CD4-positive, alpha-beta T cell treated with Interleukin-10 for 1 hour (primary cell): ENCODE data around the gene TMEM154.

Experiments used
- DNase-seq: peaks from one replicate; pipeline ENCODE4 v3.0.0-alpha.2; 2020

TMEM154 gene, protein sequence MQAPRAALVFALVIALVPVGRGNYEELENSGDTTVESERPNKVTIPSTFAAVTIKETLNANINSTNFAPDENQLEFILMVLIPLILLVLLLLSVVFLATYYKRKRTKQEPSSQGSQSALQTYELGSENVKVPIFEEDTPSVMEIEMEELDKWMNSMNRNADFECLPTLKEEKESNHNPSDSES

DNA sequence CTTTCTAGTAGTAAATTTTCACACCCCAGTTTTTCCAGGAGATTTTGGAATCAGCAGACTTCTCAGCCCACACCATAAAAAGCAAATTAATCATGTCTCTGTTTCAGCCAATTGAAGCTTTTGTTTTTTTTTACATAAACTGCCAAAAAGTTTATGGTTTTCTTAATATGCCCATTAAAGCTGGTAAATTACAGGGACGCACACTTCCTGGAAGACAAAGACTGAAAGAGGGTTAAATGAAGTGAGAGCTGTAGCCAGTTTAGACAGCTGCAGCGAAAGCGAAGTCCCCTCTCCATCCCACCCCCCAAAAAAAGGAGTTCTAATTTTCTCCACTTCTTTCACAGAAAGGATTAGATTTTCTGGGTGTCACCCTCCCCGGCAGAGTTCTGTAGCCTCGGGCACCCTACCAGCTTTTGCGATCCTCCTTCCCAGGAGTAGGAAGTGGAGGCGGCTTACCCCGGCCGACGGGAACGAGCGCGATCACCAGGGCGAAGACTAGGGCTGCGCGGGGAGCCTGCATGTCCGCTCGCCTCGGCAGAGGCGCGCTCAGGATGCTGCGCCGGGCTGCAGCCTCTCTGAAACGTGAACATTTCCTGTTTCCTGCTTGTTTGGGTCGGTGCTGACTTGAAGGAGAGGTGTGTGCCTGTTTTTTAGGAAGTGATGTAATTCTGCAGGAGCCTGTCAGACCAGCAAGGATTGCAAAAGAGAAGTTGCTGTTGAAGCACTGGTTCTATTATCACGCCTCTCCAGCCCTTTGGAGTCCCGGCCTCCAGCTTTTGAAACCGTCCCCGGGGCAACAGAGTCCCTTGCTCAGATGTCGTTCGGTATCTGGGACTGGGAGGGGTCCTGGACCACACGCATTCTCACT, at the start of gene TMEM154:
Gene TMEM154 (minus strand): TSS at position 584 of the 868 bp plus-strand sequence. CDS start 64 bp downstream, at position 520.
- peak; percentile 80 for DNase-seq

DNA sequence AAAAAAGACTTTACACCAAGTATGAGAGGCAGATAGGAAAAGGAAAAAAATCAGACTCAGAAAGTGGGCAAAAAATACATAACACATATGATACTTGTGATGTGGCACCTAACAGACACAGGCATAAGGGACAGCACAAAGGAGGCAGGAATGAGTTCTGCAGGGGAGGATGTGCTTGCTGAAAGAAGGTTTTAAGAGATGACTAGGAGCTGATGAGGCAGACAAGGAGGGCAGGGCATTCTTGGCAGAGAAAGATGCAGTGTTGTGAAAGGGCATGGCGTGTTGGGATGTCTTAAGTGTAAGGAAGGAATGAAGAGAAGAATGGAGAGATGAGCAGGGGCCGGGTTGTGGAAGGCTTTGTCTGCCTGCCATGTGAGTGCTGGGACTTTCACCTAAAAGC, 49.7 kb upstream of the TMEM154 start:
- DNase-seq = no peak

DNA sequence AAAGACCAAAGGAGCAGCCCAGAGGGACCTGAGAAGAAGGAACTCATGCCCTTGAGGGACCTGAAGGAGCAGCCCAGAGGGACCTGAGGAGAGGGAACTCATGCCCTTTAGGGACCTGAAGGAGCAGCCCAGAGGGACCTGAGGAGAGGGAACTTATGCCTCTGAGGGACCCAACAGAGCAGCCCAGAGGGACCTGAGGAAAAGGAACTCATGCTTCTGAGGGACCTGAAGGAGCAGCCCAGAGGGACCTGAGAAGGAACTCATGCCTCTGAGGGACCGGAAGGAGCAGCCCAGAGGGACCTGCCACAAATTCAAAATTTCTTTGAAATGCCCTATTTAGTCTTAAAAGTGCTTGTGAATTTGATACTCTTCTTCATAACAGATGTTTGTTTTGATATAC, 48.5 kb upstream of the TMEM154 start:
- no peak for DNase-seq

DNA sequence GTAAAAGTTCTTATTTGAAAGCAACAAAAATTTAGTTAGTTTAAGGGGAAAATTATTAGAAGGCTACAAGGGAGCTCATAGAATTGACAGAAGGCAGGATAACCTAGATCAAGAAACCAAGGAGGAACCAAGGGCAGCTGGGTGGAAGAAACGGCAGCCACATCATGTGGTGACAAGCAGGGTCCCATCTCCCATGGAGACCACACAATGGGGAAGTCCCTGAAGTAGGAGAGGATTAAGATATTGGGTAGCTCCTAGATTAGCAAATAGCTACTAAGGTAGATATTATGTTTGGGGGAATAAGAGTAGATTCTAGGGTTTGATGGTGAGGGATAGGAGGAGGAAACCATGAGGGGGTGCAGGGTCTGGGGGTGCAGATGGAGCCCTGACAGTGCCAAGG, 48.0 kb upstream of the TMEM154 start:
- no peak for DNase-seq

DNA sequence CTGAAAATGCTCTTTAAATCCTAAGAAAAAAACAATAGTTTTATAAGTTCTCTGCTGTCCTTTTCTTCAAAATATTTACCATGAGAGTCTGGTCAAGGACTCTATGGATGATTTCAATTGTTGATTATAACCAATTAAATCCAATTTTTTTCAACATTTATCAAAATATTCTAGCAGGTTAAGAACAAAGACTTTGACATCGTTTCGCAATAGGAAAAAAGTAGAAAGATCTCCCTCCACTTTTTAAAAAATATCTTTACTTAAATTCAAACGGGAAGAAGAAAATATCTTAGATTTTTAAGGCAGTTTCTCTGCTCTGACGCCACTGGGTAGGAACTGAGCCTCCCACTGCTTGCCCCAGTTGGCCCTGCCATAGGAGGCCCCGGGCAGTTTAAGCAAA, 44.7 kb upstream of the TMEM154 start:
- no peak for DNase-seq

DNA sequence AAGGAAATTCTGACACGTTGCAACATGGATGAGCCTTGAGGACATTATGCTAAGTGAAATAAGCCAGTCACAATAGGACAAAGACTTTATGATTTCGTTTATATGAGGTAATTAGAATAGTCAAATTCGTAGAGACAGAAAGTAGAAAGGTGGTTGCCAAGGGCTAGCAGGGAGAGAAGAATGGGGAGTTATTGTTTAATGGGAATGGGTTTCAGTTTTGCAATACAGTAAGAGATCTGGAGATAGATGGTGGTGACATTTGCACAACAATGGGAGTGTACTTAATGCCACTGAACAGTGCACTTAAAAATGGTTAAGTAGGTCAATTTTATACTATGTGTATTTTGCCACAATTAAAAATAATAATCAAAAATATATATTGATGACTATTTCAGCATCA, 43.4 kb upstream of the TMEM154 start:
- DNase-seq = no peak

DNA sequence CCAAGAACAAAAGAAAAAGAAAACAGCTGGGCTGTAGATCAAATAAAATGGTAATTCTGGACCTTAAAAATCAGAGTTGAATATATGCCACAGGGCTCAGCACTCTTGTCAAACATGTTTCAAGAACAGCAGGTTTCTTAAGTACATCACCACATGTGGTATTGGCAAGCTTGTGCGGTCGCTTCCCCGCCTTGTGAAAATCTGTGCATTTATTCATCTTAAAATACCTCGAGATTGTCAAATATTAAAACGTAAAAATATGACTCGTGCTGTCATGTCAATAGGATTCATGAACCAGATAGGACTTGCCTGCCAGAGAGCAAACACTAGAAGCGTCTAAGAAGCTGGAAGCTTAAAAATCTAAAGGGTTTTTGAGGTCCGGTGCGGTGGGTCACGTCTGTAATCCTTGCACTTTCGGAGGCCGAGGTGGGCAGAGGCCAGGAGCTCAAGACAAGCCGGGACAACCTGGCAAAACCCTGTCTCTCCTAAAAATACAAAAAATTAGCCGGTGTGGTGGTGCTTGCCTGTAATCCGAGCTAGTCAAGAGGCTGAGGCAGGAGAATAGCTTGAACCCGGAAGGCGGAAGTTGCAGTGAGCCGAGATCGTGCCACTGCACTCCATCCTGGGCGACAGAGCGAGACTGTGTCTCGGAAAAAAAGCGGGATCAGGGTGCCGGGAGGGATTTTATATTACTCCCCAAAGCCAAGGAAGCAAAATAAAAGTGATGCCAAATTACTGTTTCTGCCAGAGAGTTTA, 40.2 kb upstream of the TMEM154 start:
- no peak for DNase-seq

DNA sequence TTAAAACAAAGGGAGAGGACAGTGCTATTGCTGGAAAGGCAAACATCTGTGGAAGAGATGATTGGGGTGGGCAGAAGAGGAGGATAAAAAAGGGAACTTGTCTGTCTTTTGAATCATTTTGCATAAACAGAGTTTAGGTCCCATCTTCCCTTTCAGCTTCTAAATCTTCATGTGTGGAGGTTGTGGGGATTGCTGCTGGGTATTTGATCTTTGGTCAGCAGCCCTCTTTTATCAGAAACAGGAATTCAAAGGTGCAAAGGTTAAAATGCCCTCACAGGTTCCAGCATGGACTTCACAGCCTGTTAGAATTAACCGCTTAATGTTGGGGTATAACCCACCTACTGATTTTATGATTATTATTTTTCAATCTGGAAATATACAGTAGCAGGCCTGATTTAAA, 39.5 kb upstream of the TMEM154 start:
- DNase-seq = no peak

DNA sequence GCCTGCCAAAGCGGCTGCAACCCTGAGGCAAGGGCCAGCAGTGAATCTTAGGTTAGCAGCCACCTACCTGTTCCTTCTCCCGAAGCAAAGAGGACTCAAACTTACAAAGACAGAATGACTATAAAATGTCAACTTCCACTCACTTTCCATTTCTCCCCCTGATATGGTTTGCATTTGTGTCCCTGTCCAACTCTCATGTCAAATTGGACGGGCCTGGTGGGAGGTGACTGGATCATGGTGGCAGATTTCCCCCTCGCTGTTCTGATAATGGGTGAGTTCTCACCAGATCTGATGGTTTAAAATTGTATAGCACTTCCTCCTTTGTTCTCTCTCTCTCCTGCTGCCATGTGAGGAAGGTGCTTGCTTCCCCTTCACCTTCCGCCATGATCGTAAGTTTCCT, 35.3 kb upstream of the TMEM154 start:
- no peak for DNase-seq

DNA sequence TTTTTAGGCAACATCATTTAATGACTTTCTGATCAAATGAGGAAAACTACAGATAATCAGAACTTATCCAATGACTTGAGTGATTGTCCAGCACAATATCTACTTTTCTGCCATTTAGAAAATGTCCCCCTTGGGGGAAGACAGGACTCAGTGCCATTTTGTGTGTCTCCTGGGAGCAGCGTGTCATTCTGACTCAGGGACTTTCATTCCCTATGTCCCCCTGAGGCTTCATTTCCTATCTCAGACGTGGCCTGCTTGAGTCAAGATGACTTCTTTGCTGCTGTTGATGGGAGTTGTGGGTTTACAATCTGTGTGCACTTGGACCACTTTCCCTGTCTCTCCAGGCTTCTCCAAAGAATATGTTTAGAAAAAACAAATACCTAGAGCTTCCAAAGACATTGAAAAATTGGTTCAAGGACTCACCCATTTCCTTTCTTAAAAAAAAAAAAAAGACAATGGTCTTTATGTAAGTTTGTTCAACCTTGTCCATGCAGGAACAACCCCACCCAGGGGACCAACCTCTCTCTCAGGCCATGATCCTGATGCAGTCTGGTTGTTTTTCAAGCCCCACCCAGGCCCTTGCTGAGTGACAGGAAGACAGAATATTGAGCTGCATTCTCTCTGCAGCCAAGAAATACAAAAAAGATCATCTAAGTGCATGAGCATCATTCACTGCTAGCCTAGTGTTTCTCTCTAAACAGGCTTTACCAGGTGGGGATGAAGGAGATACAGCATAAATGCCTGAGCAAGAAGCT, 34.3 kb upstream of the TMEM154 start:
- no peak for DNase-seq

DNA sequence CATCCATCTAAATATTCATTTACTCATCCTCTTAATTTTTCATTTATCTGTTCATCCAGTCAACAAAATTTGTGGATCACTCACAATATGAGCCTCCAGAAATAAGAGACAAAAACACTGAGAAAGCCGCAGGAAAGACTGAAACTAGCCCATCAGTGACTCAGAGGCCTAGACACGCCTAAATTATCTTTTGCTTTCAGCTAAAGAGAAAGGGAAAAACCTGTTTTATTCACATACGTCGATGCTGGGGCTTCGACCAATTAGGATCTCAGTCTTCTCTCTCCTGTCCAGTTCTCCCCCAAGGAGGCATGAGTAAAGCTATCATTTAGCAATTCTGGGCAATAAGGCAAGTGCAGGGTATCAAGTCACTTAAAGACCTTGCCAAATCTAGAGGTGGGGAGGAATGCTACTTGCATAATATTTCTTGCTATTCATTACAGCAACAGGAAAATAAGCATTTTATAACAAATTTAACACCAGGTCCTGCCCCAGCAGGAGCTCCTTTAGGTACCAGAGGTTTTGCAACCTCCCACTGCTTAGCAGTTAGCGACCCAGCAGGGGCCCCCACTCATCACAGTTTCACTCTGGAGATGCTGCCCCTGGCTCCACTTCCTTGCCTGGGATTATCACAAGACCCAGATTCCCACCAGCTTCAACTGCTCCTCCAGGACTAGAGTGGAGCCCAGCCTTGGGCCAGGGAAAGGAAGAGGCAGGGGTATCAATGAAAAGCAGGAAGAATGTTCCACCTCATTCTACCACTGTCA, 30.1 kb upstream of the TMEM154 start:
- DNase-seq = no peak

DNA sequence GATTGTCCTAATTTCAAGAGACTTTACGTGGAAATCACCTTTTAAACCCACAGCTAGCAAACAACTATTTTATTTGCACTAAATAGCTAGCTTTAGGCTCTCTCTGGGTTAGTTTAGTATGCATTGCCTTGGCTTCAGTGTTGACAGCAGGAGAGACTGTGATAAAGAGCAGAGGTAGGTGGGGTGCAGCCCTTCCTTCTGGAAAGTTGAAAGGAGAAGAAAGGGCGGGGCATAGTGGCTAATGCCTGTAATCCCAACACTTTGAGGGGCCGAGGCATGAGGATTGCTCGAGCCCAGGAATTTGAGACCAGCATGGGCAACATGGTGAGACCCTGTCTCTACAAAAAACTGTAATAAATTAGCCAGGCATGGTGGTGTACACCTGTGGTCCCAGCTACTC, 29.0 kb upstream of the TMEM154 start:
- no peak for DNase-seq

DNA sequence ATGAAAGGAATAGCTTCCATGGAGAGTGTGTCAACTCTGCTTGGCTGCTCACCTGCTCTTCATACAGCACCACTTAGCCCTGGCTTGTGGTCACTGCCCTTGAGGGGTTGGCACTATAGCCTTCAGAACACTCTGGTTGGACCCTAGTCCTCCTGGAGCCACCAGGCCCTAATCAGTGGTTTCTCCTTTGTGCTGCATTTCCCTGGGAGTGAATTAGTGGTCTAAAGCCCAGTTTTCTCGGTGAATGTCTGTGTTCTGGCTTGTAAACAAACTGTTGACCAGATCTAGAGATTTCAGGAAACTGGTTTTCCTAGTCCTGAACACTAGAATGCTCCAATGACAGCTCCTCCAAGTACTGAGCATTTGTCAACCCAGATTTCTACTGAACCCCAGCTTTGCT, 28.6 kb upstream of the TMEM154 start:
- no peak for DNase-seq

DNA sequence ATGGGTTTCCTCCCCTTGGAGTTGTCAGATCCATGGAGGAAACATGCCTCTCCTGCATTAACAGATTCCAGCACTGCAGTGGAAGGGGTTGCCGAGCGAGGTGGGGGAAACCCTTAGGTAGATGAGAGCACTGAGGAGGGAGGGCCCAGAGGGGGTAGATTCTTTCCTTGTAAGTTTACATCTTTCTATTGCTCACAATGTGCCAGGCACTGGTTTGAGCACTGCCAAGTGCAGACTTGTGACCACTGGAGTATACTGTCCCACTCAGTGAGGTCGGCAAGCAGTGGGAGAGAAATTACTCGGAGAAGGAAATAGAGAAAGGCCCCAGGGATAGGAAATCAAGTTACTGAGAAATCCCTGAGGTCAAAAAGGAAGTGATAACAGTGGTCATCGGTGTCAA, 27.8 kb upstream of the TMEM154 start:
- no peak for DNase-seq

DNA sequence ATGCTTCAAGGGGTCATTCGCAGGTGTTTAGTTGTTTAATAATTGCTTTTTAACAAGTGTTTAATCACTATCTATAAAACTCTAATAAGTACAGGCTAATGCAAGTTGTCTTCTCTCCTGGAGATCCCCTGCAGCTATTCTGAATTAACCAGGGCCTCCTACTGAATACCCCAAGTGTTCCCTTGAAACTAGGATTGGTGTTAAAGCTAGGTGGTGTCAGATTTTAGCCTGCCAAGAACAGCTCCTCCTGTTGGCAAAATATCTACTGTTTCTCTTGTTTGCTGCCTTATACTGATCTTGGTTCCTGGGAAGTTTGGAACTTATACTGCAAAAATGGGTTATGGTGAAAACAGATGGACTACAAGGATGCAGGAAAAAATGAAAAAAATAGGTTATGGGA, 26.1 kb upstream of the TMEM154 start:
- no peak for DNase-seq

DNA sequence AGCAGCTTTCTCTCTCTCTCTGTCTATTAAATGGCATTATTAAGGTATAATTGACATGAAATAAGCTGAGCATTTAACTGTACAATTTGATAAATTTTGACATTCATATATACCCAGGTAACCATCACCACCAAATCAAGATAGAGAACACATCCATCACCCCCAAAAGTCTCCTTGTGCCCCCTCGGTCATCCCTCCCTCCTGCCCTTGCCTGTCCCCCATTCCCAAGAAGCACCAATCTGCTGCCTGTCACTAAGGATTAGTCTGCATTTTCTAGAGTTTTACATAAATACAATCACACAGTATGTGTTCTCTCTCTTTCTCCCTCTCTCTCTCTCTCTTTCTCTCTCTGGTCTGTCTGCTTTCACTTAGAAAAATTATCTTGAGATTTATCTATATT, 25.0 kb upstream of the TMEM154 start:
- DNase-seq = no peak

DNA sequence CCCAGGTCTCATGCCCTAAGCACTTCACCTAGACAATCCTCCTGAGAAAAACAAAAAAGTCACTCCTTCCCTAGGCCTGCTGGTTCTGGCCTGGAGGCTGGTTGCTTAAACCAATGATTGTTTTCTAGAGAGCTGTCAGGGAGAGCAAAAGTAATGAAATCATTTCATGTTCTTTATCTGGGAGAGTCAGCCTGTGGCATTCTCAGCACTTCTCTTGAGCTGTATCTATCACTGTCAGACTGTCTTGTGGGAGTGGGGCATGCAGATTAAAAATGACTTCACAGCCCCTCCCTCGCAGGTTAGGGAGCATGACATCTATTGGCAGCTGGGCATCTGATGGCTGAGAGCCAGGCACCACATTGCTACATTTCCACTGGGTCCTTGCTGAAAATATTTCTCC, 20.4 kb upstream of the TMEM154 start:
- DNase-seq = no peak

DNA sequence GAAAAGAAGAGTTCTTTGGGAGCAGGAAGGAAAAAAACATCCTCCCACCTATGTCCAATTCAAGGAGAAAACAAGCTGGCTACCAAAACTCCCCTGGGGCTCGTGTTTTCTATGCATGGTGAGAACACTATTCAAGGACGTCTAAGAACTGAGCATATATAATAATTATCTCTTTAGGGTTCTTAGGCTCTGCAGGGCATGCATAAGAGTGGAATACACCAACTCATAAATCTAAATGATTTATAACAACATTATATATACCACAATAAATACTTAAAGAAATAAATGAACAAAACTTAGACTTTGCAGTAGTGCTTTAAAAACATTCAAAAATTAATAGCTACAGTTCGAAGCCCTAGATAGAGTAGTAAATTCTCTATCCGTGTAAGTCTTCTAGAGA, 19.5 kb upstream of the TMEM154 start:
- no peak for DNase-seq

DNA sequence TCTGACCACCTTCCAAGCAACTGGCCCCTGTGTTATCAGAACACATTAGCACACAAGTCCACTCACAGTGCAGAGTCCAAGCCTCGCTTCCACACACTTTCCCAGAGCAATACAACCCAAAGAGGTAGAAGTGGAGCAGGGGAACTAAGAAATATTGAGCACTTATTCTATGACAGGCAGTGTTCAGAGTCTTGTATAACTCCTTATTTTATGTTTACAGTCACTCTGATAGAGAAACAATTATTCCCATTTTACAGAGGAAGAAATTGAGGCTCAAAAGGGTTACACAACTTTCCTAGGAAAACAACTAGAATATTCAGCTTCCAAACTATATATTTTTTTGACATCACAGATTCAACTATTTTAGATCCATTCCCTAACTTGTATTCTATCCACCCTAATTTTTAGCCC, 18.3 kb upstream of the TMEM154 start:
- no peak for DNase-seq

DNA sequence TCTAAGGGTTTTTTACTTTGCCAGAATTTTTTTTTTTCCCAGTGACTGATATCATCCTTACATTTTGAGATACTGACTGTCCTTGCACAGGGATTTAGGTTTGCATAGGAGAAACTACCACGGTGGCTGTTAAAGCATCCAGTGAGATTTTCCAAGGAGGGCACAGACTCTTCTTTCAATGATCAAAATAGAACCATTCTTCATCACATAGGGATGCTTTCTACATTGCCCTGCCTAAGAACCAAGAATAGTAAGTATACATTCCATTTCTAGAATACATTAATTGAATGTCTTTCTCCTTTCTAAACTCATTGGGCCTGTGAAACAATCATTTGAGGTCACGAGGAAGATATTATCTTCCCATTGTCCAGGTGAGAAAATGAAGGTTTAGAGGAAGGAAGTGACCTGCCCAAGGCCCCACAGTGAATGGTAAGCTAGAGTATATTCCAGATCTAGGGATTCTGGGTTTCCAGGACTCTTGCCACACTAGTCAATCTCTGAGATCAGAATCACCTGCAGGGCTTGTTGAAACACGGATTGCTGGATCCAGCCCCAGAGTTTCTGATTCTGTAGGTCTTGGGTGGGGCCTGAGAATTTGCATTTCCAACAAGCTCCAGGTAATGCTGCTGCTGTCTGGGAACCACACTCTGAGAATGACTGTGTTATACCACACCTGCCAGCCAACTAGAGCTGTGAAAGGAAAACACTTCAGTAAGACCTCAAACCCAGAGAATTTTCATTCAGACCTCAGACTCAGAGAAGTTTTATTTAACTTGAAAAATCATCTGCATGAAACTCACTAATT, 17.7 kb upstream of the TMEM154 start:
- no peak for DNase-seq

DNA sequence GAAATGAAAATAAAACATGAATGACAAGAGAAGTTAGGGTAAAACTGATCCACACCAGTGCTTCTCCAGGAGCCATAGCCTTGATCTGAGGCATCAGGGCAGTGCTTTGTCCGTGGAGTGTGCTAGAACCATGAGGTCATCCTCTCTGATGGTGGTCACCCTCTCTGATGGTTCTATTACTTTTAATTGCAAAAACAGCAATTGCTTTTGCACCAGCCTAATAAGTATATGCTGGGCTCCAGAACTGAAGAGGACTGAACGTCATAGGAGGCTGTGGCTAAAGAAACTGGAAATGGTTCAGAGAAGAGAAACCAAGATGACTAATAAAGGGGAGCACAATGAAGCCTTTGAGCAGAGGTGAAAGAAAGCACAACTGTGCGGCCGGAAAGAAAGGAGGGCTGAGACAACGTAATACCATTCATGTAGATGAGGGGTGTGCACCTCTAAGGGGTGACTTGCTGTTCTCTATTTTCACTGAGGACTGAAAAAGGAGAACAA, 17.0 kb upstream of the TMEM154 start:
- peak; percentile 59 for DNase-seq
